Naive thymus-derived CD8-positive, alpha-beta T cell (primary cell): ENCODE results near the gene ADAM8. TPM values are rescaled to one million over a fixed set of nuclear protein-coding genes. Genes with fewer than 3 reads are reported as not detected.

Source experiments
- ATAC-seq, 2 donors: fragments of 150-1000 bp; cut with Tn5 transposase in 1 of 2; sonication (Bioruptor Pico), chemical (Tn5 transposase) in 1 of 2; 1 replicate in 1 of 2; 2 replicates in 1 of 2; pipeline ENCODE4 v1.10.0; 2021; ENCODE audit warnings: mild to moderate bottlenecking in 2 of 2, moderate library complexity in 2 of 2
- POLR2A ChIA-PET: fragments of 350-600 bp; sonication (Branson Sonifier 250); formaldehyde crosslinking; loops from one replicate; lab custom pipeline; 2021; ENCODE audit warnings: antibody characterized with exemption; lab: Charles Lee
- DNase-seq, 10 donors: peaks; one replicate each; pipeline versions ENCODE4 v3.0.0 to v3.0.0-alpha.2; 2020 to 2022
- H3K27ac Mint-ChIP-seq, 10 donors: one replicate each; pipeline ENCODE4 v1.8.0; 2020 to 2022; ENCODE audit warnings: mild to moderate bottlenecking in 10 of 10, mixed read lengths in 10 of 10, moderate library complexity in 4 of 10, inconsistent platforms in 1 of 10
- H3K27me3 Mint-ChIP-seq, 5 donors: one replicate each; pipeline ENCODE4 v1.8.0; 2021 to 2022; ENCODE audit warnings: mixed read lengths in 5 of 5
- H3K36me3 Mint-ChIP-seq, 3 donors: one replicate each; pipeline ENCODE4 v1.8.0; 2020 to 2022; ENCODE audit warnings: mixed read lengths in 3 of 3, mild to moderate bottlenecking in 2 of 3, inconsistent platforms in 1 of 3
- H3K4me1 Mint-ChIP-seq, 4 donors: one replicate each; pipeline ENCODE4 v1.8.0; 2021 to 2022; ENCODE audit warnings: mixed read lengths in 4 of 4
- H3K4me3 Mint-ChIP-seq, 10 donors: one replicate each; pipeline ENCODE4 v1.8.0; 2020 to 2022; ENCODE audit warnings: mild to moderate bottlenecking in 10 of 10, mixed read lengths in 10 of 10, moderate library complexity in 6 of 10, inconsistent platforms in 1 of 10
- H3K9me3 Mint-ChIP-seq, 9 donors: one replicate each; pipeline ENCODE4 v1.8.0; 2020 to 2022; ENCODE audit warnings: mixed read lengths in 9 of 9, mild to moderate bottlenecking in 3 of 9, inconsistent platforms in 1 of 9, moderate library complexity in 1 of 9
- polyA plus RNA-seq, 3 donors: library from polyadenylated mRNA; unstranded; fragments of 300-500 nt; fragmentation: Illumina TruSeq; gene quantifications; one replicate each; pipeline ENCODE4 v1.2.3, GENCODE V29; 2021
- total RNA-seq, 8 experiments: library from RNA in 2 of 8; stranded (reverse) in 2 of 8; gene quantifications; one replicate each; pipeline ENCODE4 v1.2.3 and lab custom pipeline; 2021 to 2026

ADAM8 gene
- total and polyA plus RNA-seq, 5 experiments from 2014 or later: 7.8 to 28.4 (median 9.4) TPM

DNA sequence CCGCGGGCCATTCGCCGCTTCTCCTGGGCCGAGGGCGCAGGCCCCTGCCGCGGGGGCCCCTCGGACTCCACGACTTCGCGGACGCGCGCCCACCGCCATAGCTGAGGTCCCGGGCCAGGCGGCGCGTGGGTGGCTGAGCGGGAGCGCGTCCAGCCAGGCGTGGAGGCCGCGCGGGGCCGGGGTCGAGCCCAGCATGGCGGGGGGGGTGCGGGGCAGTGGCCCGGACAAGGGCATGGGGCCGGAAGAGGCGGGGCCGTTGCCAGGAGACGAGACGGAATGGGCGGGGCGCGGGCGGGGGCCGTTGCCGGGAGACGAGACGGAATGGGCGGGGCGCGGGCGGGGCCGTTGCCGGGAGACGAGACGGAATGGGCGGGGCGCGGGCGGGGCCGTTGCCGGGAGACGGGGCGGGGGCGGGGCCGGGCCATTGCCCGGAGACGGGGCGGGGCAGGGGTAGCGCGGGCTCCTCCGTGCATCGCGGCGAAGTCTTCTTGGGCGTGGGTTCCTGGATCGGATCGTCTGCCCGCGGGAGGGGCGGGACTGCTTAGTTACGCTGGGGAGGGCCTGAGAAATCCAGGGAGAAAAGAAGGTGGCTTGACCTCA, 14.8 kb downstream of the ADAM8 start:
- ATAC-seq (peak; percentile 38 to 45), DNase-seq (peak; percentile 62 to 92 (median 75))
- no peaks in the 10 kb centered on the region for H3K27me3 Mint-ChIP-seq
- POLR2A ChIA-PET: interaction anchor here (4.0 kb wide), 1 partner anchor 13 kb away, joined by 39 read pairs; the partner anchor contains the start of gene ADAM8
- H3K9me3 Mint-ChIP-seq: no peaks in the 10 kb centered on the region
- no peaks in the 10 kb centered on the region for H3K36me3 Mint-ChIP-seq
- H3K4me3 Mint-ChIP-seq: peak overlapping the region; percentile 71 to 87 (median 77)
- peaks cover 17 to 74% (median 67%) of the 10 kb centered on the region in 4 donors for H3K4me1 Mint-ChIP-seq
- peak overlapping the region in 9 of 10 donors; percentile 74 to 95 (median 86) for H3K27ac Mint-ChIP-seq

DNA sequence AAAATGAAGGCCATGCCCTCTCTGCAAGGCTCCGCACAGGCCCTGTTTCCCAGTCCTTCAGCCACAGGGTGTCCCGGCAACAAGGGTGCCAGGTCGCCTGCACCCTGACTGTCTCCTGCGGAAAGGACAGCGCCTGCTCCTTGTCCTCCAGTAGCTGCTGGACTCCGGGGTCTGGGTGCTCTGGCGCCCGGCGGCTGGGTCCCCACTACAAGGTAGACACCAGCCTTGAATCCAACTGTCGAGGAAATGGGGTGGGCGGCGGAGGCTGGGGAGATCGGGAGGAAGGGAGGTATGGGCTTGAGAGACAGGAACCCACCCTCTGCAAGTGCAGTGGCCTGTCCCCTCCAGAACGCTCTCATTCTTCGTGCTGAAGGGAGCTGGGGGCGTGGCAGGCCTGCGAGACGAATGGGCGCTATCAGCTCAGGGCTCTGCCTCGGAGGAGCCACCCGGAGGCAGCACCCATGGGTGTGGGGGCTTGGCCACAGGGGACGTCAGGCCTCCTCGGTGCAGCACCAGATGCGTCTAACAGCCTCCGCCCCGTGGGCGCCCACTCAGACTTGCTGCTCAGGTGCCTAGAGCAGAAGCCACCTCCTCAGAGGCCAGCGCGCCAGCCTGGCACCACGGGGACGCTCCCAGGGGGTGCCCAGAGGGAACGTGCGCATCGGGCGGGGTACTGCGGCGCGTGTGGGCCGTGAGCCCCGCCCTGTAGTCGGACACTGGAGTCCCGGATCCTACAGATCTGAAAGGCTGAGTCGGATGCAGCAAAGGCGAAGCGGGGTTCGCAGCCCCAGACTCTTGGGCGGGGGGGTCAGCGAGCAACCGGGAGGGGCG, 15.6 kb downstream of the ADAM8 start:
- POLR2A ChIA-PET: no interaction called here
- Mint-ChIP-seq H3K27ac (peak overlapping the region; percentile 57 to 99 (median 93)), H3K4me1 (peaks cover 17 to 76% (median 67%) of the 10 kb centered on the region in 4 donors)

DNA sequence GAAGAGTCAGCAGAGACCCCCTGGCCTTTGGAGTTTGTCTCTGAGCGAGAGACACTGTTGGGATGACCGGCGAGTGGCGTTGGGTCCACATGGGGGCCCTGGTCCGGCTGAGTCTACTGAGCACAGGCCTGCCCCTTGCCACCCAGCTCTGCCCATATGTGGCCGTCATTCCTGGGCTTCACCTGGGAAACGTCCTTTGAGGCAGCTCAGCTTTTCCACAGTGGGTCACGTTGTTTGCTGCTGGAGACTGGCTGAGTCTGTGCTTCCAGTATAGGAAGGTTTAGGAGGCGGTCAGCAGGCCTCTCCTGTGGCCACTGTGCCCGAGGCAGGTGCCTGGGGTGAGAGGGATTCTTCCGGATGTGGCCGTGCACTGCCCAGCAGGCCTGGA, 17.1 kb downstream of the ADAM8 start:
- Mint-ChIP-seq H3K27me3 (peaks cover 0 to 1% (median 0%) of the 10 kb centered on the region in 5 donors), H3K36me3 (no peaks in the 10 kb centered on the region), H3K4me3 (peak overlapping the region; percentile 16 to 92 (median 76)), H3K27ac (peak overlapping the region; percentile 74 to 99 (median 96)), H3K9me3 (no peaks in the 10 kb centered on the region), H3K4me1 (peaks cover 15 to 67% (median 57%) of the 10 kb centered on the region in 4 donors)
- no peak for DNase-seq
- POLR2A ChIA-PET: interaction anchor here (0.7 to 1.7 kb wide), 4 partner anchors 9 to 48 kb away, joined by 3 to 6 read pairs (median 3); no protein-coding TSS in a partner anchor
- ATAC-seq: no peak

More for the DNA sequence above, 15.6 kb downstream of the ADAM8 start:
- ATAC-seq (peak; percentile 73 to 76), DNase-seq (peak; percentile 55 to 89 (median 74))
- peak overlapping the region; percentile 45 to 87 (median 76) for H3K4me3 Mint-ChIP-seq
- H3K9me3 Mint-ChIP-seq: no peaks in the 10 kb centered on the region
- no peaks in the 10 kb centered on the region for H3K36me3 Mint-ChIP-seq
- H3K27me3 Mint-ChIP-seq: no peaks in the 10 kb centered on the region

DNA sequence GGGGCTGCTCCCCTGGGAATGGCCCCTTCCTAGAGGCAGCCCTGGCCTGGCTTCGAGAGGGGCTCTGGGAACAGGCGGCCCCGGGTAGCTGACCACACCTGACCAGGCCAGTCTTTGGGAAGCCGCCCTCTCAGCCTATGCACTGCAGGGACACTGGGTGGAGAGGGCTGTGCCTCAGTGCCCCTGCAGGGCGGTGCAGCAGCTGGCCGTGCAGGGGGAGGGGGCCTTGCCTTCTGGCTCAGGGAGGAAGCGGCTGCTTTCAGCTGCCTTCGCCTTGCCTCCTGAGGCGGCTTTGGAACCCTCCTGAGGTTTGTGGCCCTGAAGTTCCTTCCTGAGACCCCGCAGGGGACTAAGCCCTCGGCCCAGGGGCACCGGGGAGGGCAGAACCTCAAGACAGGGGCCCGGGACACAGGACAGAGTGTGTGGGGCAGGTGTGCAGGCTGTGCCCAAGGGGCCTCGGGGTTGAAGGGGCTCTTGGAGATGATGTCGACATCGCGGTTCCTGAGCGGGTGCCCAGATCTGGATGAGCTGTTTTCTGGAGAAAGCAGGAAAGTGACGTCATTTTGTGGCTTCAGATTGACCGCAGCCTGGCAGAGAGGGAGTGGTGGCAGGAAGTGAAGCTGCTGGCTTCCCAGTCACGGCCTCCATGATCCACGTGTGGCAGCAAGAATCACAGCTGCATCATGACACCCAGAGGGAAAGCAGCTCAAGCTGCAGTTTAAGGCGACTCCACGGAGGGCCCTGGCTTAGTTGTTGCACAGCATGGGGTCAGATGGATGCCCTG, 17.7 kb downstream of the ADAM8 start:
- H3K4me1 Mint-ChIP-seq: peaks cover 10 to 61% (median 51%) of the 10 kb centered on the region in 4 donors
- H3K4me3 Mint-ChIP-seq: peak overlapping the region; percentile 43 to 92 (median 76)
- H3K9me3 Mint-ChIP-seq: no peaks in the 10 kb centered on the region
- H3K27ac Mint-ChIP-seq: peak overlapping the region; percentile 74 to 99 (median 96)
- peak; percentile 37 to 84 (median 65) for DNase-seq
- peaks cover 0 to 1% (median 0%) of the 10 kb centered on the region in 5 donors for H3K27me3 Mint-ChIP-seq
- H3K36me3 Mint-ChIP-seq: no peaks in the 10 kb centered on the region
- ATAC-seq: peak; percentile 31 to 32
- POLR2A ChIA-PET: interaction anchor here (0.7 to 1.7 kb wide), 4 partner anchors 10 to 49 kb away, joined by 3 to 6 read pairs (median 3); no protein-coding TSS in a partner anchor

DNA sequence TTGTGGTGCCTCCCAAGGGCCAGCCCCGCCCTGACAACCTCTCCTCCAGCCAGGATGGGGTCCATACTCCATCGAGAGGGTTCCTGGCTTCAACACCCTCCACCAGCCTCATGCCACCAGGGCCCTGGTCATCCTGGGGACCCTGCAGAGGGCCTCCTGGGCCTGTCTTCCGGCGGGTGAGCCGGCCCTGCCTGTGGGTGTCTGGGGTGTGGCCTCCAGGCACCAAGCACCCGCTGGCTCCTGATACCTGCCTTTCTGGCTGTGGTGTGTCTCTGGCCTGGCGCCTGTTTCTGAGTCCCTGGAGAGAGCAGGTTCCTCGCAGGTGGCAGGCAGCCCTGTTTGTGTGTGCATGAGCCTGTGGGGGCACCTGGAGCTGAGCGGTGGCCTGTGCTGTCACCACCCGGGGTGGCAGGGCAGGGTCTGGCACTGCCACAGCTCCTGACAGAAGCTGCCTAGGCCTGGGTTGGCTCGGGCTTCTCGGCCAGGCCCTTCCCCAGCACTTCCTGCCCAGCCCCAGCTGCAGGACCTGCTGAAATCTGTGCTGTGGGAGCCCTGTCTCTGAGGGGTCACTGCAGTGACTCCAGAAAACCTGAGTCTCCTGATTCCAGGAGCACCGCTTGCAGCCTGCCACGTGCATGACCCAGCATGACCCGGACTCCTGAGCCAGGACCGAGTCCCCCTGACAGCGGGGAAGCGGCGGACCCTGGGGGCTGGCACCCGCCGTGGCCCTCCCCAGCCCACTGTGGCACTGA, 18.4 kb downstream of the ADAM8 start:
- DNase-seq (peak in 3 of 10 donors; percentile 32 to 39 (median 36)), ATAC-seq (peak; percentile 2 to 5)
- POLR2A ChIA-PET: interaction anchor here (1.1 to 1.7 kb wide), 5 partner anchors 11 to 50 kb away, joined by 3 to 7 read pairs (median 3); no protein-coding TSS in a partner anchor
- H3K36me3 Mint-ChIP-seq: no peaks in the 10 kb centered on the region
- peaks cover 8 to 56% (median 46%) of the 10 kb centered on the region in 4 donors for H3K4me1 Mint-ChIP-seq
- H3K9me3 Mint-ChIP-seq: no peaks in the 10 kb centered on the region
- H3K27ac Mint-ChIP-seq: peak overlapping the region in 9 of 10 donors; percentile 31 to 87 (median 73)
- peaks cover 0 to 1% (median 0%) of the 10 kb centered on the region in 5 donors for H3K27me3 Mint-ChIP-seq
- peak overlapping the region in 8 of 10 donors; percentile 19 to 75 (median 62) for H3K4me3 Mint-ChIP-seq

DNA sequence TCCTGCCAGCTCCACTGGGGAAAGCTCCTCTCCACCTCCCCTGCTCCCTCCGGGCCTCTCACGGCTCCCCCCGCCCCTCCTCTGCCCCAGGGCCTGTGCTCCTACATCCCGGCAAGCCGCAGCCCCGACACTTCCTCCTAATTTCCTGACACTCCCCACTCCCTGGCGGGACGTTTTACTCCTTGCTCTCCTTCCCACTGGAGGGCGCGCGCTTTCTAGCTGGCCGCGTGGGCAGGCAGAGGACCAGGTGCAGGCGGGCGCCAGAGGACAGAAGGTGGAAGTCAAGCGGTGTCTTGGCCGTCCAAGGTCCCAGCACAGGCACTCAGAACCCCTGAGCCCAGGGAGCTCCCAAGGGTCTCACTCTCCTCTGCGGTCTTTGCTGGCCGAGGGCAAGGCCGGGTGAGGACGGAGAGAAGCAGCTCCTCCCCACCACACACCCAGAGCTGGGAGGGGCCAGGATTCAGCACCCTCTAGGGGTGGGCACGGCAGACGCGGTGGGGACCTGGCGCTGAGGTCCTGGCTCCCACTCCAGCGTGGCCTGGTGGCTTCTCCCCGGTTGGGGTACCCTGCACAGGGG, 19.1 kb downstream of the ADAM8 start:
- ATAC-seq (peak in 1 of 2 donors; percentile 24), DNase-seq (peak in 4 of 10 donors; percentile 35 to 43 (median 37))
- Mint-ChIP-seq H3K4me3 (peak overlapping the region; percentile 18 to 75 (median 62)), H3K9me3 (no peaks in the 10 kb centered on the region), H3K27ac (peak overlapping the region in 8 of 10 donors; percentile 72 to 89 (median 82)), H3K27me3 (peaks cover 0 to 1% (median 0%) of the 10 kb centered on the region in 5 donors), H3K4me1 (peaks cover 8 to 49% (median 43%) of the 10 kb centered on the region in 4 donors), H3K36me3 (no peaks in the 10 kb centered on the region)
- POLR2A ChIA-PET: interaction anchor here (1.1 to 1.2 kb wide), 2 partner anchors 18 to 50 kb away, joined by 3 to 7 read pairs; no protein-coding TSS in a partner anchor

DNA sequence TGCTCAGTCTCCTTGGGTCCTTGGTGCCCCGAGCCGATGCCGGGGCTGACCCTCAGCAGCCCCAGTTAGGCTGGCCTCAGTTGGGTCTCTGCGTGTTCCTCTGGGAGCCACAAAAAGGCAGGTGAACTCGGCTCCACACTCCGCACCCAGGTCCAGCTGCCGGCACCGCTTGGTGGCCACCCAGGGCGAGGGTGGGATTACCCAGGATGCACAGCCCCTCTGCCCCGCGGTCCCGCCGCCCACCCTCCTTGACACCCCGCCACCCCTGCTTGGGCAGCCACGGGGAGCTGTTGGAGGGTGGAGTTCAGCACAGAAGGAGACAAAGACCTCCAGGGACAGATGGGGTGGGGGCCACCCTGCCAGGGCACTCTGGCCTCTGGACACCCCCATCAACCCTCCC, 21.3 kb downstream of the ADAM8 start:
- ATAC-seq (no peak), DNase-seq (no peak)
- H3K9me3 Mint-ChIP-seq: no peaks in the 10 kb centered on the region

DNA sequence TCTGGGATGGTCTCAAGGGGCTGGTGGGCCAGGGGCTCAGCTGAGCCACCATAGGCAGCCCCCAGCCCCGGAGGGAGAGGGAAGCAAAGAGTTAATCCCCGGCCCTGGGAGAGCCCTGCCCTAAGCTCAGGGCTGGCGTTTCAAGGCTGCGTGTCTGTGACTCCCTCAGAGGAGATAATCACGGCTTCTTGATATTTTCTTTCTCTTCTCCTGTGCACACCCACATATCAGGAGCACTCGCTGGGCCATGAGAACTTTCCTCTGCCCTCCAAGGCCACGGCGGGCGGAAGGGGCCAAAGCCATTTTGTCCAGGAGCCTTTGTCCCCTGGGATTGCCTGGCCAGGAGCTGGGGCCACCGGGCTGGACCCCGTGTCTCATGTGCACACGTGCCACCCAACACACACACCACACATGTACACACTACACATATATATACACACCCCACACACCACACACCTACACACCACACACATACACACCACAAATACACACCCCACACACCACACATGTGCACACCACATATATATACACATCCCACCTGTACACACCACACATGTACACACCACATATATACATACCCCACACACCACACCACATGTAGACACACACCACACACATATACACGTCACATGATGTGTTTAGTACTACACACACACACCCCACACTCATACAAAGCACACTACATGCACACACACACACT, 22.1 kb downstream of the ADAM8 start:
- H3K4me1 Mint-ChIP-seq: peaks cover 12 to 27% (median 23%) of the 10 kb centered on the region in 4 donors
- peak overlapping the region in 7 of 10 donors; percentile 3 to 71 (median 50) for H3K27ac Mint-ChIP-seq
- no peaks in the 10 kb centered on the region for H3K9me3 Mint-ChIP-seq
- no peak for ATAC-seq
- POLR2A ChIA-PET: no interaction called here
- H3K4me3 Mint-ChIP-seq: no peak overlapping the region
- DNase-seq: no peak
- no peaks in the 10 kb centered on the region for H3K36me3 Mint-ChIP-seq
- peaks cover 0 to 9% (median 3%) of the 10 kb centered on the region in 5 donors for H3K27me3 Mint-ChIP-seq

More for the DNA sequence above, 21.3 kb downstream of the ADAM8 start:
- Mint-ChIP-seq H3K4me1 (peaks cover 11 to 34% (median 31%) of the 10 kb centered on the region in 4 donors), H3K27ac (peak overlapping the region in 1 of 10 donors; percentile 3), H3K27me3 (peaks cover 0 to 4% (median under 1%) of the 10 kb centered on the region in 5 donors), H3K4me3 (no peak overlapping the region), H3K36me3 (no peaks in the 10 kb centered on the region)
- POLR2A ChIA-PET: interaction anchor here (0.9 kb wide), 1 partner anchor 9 kb away, joined by 3 read pairs; no protein-coding TSS in a partner anchor

DNA sequence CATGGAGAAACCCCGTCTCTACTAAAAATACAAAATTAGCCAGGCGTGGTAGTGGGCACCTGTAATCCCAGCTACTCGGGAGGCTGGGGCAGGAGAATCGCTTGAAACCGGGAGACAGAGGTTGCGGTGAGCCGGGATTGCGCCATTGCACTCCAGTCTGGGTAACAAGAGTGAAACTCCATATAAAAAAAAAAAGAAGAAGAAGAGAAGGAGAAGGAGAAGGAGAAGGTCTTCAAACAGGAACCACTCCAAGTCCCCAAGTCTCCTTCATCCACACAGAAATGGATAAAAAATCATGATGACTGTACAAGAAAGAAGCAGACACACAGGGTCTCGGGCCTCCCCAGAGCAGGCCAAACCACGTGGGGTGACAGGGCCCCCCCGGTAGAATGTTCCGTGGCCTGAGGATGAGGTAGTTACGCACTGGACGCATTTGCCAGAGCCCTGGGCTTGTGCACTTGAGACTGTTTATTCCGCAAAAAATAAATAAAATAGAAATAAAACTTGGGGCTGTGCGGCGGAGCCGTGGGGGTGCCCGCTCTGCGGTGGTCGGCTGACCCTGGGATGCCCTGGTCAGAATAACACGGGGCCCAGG, 23.2 kb downstream of the ADAM8 start:
- ATAC-seq (no peak), DNase-seq (no peak)
- POLR2A ChIA-PET: no interaction called here
- Mint-ChIP-seq H3K36me3 (no peaks in the 10 kb centered on the region), H3K27me3 (peaks cover 0 to 9% (median 3%) of the 10 kb centered on the region in 5 donors), H3K27ac (peak overlapping the region in 1 of 10 donors; percentile 32), H3K4me3 (no peak overlapping the region), H3K4me1 (peaks cover 8 to 19% (median 15%) of the 10 kb centered on the region in 4 donors), H3K9me3 (no peaks in the 10 kb centered on the region)

DNA sequence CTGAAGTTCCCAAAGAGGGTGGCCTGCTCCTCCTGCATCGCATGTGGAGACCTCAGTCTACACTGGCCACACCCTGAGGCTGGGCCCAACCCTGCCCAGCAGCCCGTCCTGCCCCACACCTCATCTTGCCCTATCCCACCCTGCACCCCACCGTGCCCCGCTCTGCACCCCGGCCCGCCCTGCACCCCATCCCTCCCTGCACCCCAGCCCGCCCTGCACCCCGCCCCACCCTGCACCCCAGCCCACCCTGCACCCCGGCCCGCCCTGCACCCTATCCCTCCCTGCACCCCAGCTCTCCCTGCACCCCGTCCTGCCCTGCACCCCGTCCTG, 24.5 kb downstream of the ADAM8 start:
- no peak overlapping the region for H3K27ac Mint-ChIP-seq

More for the DNA sequence above, 24.5 kb downstream of the ADAM8 start:
- Mint-ChIP-seq H3K27me3 (peaks cover 0 to 12% (median 3%) of the 10 kb centered on the region in 5 donors), H3K4me3 (no peak overlapping the region), H3K4me1 (peaks cover 0 to 8% (median 6%) of the 10 kb centered on the region in 4 donors), H3K36me3 (no peaks in the 10 kb centered on the region), H3K9me3 (no peaks in the 10 kb centered on the region)
- DNase-seq (no peak), ATAC-seq (no peak)
- POLR2A ChIA-PET: no interaction called here
